ENCODE measurements around the gene MLLT3.

Gene MLLT3

DNA sequence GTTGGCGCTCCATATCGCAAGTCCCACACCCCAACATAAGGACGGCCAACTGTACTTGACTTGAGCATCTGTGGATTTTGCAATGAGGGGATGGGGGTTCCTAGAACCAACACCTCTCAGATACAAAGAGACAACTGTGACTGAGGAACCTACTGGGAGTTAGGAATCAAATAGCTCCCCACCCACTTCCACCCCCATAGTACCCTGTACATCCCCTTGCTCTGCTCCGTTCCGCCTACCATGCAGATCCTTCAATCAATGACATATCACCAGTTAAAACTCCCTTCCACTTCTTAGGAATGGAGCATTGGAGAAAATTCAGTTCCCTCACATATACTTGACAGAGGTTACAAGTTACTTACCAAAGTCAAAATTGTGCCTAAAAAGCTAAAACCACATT, 140.9 kb downstream of the MLLT3 start:
- H3K79me2 ChIP-seq (ENCODE audit: insufficient read depth, low read length): no peaks in the 10 kb centered on the region
- H3K27me3 ChIP-seq (ENCODE audit: low read length): no peaks in the 10 kb centered on the region
- no peak overlapping the region for H3K4me2 ChIP-seq (ENCODE audit: low read depth, low read length, poor library complexity, severe bottlenecking)
- H3K9ac ChIP-seq (ENCODE audit: low read length): no peak overlapping the region
- H3K9me2 ChIP-seq (replicated peaks; ENCODE audit: insufficient read depth, low read length): no peaks in the 10 kb centered on the region
- H3K36me3 ChIP-seq (ENCODE audit: low read length): no peaks in the 10 kb centered on the region
- no peak overlapping the region for H3K27ac ChIP-seq (ENCODE audit: low read depth, low read length)
- no peak overlapping the region for H3K4me3 ChIP-seq (ENCODE audit: insufficient read depth, low read length, poor library complexity, severe bottlenecking)
- TF ChIP-seq EZH2phosphoT487 (conservative IDR thresholded peaks at IDR 0.05; ENCODE audit: low read length): no peak
- TF ChIP-seq, protein P1, sequence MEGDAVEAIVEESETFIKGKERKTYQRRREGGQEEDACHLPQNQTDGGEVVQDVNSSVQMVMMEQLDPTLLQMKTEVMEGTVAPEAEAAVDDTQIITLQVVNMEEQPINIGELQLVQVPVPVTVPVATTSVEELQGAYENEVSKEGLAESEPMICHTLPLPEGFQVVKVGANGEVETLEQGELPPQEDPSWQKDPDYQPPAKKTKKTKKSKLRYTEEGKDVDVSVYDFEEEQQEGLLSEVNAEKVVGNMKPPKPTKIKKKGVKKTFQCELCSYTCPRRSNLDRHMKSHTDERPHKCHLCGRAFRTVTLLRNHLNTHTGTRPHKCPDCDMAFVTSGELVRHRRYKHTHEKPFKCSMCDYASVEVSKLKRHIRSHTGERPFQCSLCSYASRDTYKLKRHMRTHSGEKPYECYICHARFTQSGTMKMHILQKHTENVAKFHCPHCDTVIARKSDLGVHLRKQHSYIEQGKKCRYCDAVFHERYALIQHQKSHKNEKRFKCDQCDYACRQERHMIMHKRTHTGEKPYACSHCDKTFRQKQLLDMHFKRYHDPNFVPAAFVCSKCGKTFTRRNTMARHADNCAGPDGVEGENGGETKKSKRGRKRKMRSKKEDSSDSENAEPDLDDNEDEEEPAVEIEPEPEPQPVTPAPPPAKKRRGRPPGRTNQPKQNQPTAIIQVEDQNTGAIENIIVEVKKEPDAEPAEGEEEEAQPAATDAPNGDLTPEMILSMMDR (IDR thresholded peaks at IDR 0.05; ENCODE audit: insufficient read depth, low read length, poor library complexity, severe bottlenecking): no peak
- no peak overlapping the region for H2AFZ ChIP-seq (ENCODE audit: low read depth, low read length, severe bottlenecking)
- no peaks in the 10 kb centered on the region for H3F3A ChIP-seq (ENCODE audit: insufficient read depth)
- 0 out of 2 replicates have a peak, but pooled peaks cover 6% of the 10 kb centered on the region for H4K20me1 ChIP-seq (ENCODE audit: low read depth, low read length)
- H3K9me3 ChIP-seq (ENCODE audit: insufficient read depth, low read length): no peaks in the 10 kb centered on the region

GRCh38 chr9:20480249-20480648, 142.1 kb downstream of the MLLT3 start:
- H3K4me3 ChIP-seq (ENCODE audit: insufficient read depth, low read length, poor library complexity, severe bottlenecking): no peak overlapping the region

DNA sequence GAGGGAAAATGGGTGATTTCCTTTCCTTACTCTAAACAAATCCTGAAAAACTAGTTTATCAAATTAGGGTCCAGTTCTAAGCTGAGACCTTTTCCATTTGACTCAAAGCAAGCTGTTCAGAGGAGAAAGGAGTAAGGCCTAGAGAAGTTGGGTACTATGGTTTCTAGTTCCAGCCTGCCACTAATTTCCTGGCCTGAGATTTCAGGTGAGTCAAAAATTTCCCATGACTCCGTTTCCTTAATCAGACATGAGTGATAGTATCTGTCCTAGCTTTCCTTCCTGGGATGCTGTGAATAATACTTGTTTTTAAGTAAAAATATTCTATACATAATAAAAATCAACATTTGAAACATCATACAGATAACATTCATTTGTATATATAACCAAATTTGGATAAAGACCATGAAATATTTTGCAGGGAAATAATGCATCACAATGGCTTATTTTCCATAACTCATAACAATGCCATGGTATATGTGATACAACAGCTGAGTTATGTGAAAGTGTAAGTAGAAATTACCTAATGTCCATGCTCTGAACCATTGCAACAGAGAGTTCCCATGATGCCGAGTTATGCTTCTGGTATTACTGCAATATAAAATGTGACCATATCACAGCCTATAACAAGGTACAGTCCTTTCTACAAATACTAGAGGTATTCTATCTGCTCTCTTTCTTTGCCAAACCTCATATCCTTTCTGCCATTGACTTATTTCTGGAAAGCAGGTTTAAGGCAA, 142.7 kb downstream of the MLLT3 start:
- Histone ChIP-seq H3K9me2 (replicated peaks; ENCODE audit: insufficient read depth, low read length) (no peaks in the 10 kb centered on the region), H3K27ac (ENCODE audit: low read depth, low read length) (no peak overlapping the region), H3K4me2 (ENCODE audit: low read depth, low read length, poor library complexity, severe bottlenecking) (no peak overlapping the region), H2AFZ (ENCODE audit: low read depth, low read length, severe bottlenecking) (no peak overlapping the region), H4K20me1 (ENCODE audit: low read depth, low read length) (0 out of 2 replicates have a peak, but pooled peaks cover 9% of the 10 kb centered on the region), H3K9me3 (ENCODE audit: insufficient read depth, low read length) (no peaks in the 10 kb centered on the region), H3K79me2 (ENCODE audit: insufficient read depth, low read length) (no peaks in the 10 kb centered on the region), H3F3A (ENCODE audit: insufficient read depth) (no peaks in the 10 kb centered on the region), H3K4me3 (ENCODE audit: insufficient read depth, low read length, poor library complexity, severe bottlenecking) (no peak overlapping the region), H3K27me3 (ENCODE audit: low read length) (no peaks in the 10 kb centered on the region), H3K36me3 (ENCODE audit: low read length) (no peaks in the 10 kb centered on the region), H3K9ac (ENCODE audit: low read length) (no peak overlapping the region)
- TF ChIP-seq, protein P1 (IDR thresholded peaks at IDR 0.05; ENCODE audit: insufficient read depth, low read length, poor library complexity, severe bottlenecking): no peak
- no peak for TF ChIP-seq EZH2phosphoT487 (conservative IDR thresholded peaks at IDR 0.05; ENCODE audit: low read length)

More at GRCh38 chr9:20480249-20480648, 142.1 kb downstream of the MLLT3 start:
- Histone ChIP-seq H4K20me1 (ENCODE audit: low read depth, low read length) (0 out of 2 replicates have a peak, but pooled peaks cover 9% of the 10 kb centered on the region), H3K9ac (ENCODE audit: low read length) (no peak overlapping the region), H3K9me2 (replicated peaks; ENCODE audit: insufficient read depth, low read length) (no peaks in the 10 kb centered on the region), H2AFZ (ENCODE audit: low read depth, low read length, severe bottlenecking) (no peak overlapping the region), H3K36me3 (ENCODE audit: low read length) (no peaks in the 10 kb centered on the region), H3K79me2 (ENCODE audit: insufficient read depth, low read length) (no peaks in the 10 kb centered on the region), H3K4me2 (ENCODE audit: low read depth, low read length, poor library complexity, severe bottlenecking) (no peak overlapping the region), H3F3A (ENCODE audit: insufficient read depth) (no peaks in the 10 kb centered on the region), H3K27ac (ENCODE audit: low read depth, low read length) (no peak overlapping the region), H3K27me3 (ENCODE audit: low read length) (no peaks in the 10 kb centered on the region), H3K9me3 (ENCODE audit: insufficient read depth, low read length) (no peaks in the 10 kb centered on the region)
- TF ChIP-seq EZH2phosphoT487 (conservative IDR thresholded peaks at IDR 0.05; ENCODE audit: low read length): no peak
- TF ChIP-seq, protein P1 (IDR thresholded peaks at IDR 0.05; ENCODE audit: insufficient read depth, low read length, poor library complexity, severe bottlenecking): no peak

Data from SU-DHL-6 (cell line).